SH-SY5Y (cell line): ENCODE results near the gene PDYN.

Experiments
- GATA2 ChIP-seq: IDR thresholded peaks from 2 replicates; pipeline ENCODE4 v1.6.1; 2011; ENCODE audit warnings: mild to moderate bottlenecking, low read depth, low read length
- GATA3 ChIP-seq: IDR thresholded peaks from 2 replicates; pipeline ENCODE4 v1.6.1; 2011; ENCODE audit warnings: low read depth, mild to moderate bottlenecking, low read length, moderate library complexity

- TF ChIP-seq GATA2 (no peak), GATA3 (no peak)
These were observed 11.2 kb downstream of the PDYN start for GRCh38 chr20:1982686-1983085.
